NCI-H2196 treated with DMSO at 0.1 percent for 48 hours (cell line): Measurements from ENCODE around the gene HOXD12.

ENCODE experiments used
- DNase-seq: peaks from one replicate; lab custom pipeline; 2025; ENCODE audit not compliant: unreplicated experiment; lab: John Stamatoyannopoulos, UW

The HOXD12 gene

DNA sequence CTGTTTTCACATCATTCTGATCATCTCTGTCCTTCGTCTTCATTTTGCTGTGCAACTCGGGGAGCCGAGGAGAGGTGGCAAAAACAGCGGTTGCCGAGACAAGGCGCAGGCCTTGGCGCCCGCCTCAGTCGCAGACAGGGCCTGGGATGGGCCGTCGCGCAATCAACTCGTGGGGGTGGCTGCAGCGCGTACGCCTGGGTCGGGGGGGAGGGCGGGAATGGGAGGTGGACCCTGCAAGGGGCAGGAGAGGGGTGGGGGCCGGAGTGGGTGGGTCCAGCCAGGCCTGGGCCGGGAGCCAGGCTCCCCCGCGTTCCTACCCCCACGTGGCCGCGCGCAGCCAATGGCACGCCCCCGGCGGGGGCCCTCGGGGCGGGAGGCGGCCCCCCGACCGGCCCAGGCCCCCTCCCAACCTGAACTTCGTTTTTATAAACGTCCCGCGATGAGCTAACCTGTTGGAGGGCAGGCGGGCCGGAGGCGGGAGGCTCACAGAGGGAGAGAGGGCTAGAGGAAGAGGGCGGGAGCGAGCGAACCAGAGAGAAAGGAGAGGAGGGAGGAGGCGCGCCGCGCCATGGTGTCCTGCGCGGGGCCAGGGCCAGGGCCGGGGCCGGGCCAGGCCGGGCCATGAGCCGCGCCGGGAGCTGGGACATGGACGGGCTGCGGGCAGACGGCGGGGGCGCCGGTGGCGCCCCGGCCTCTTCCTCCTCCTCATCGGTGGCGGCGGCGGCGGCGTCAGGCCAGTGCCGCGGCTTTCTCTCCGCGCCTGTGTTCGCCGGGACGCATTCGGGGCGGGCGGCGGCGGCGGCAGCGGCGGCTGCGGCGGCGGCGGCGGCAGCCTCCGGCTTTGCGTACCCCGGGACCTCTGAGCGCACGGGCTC is 7.1 kb upstream of the HOXD12 start, which contains the start of gene HOXD13:
Gene HOXD13, plus strand, starts transcription at position 452 of the 875 bp plus-strand sequence. Its CDS starts 170 bp downstream, at position 622.
- DNase-seq, result peak; percentile 41

DNA sequence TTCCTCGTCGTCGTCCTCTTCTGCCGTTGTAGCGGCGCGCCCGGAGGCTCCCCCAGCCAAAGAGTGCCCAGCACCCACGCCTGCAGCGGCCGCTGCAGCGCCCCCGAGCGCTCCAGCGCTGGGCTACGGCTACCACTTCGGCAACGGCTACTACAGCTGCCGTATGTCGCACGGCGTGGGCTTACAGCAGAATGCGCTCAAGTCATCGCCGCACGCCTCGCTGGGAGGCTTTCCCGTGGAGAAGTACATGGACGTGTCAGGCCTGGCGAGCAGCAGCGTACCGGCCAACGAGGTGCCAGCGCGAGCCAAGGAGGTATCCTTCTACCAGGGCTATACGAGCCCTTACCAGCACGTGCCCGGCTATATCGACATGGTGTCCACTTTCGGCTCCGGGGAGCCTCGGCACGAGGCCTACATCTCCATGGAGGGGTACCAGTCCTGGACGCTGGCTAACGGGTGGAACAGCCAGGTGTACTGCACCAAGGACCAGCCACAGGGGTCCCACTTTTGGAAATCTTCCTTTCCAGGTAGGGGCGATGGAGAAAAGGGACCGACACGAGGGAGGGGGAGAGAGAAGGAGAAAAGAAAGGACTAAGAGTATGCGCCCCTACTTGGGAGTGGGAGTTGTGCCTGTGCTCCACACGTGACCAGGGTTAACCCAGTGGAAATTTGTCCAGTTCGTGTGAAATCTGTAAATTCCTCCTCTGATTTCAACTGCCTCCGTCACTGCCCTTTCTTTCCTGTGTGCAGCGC is 6.3 kb upstream of the HOXD12 start:
- no peak for DNase-seq

DNA sequence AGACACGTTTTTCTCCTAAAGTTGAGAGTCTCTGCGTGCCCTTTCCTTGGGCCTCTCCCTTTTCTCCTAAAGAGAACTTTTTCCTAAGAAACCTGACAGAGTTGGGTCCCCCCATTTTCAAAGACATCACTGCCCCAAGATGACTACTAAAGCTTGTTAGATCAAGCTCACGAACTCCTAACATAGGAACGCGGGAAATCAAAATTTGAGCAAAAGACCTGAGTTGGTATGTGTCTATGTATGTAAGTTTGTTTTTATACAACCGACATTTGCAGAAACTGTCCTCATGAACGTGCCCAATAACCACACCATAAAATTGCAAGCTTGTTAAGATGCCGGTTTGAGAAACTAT is 5.7 kb upstream of the HOXD12 start:
- DNase-seq, result no peak

DNA sequence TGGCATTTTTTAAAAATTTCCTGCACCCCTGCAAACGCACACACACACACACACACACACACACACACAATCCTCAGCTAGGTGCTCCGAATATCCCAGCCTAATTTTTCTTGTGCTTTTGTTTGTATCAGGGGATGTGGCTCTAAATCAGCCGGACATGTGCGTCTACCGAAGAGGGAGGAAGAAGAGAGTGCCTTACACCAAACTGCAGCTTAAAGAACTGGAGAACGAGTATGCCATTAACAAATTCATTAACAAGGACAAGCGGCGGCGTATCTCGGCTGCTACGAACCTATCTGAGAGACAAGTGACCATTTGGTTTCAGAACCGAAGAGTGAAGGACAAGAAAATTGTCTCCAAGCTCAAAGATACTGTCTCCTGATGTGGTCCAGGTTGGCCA is 5.2 kb upstream of the HOXD12 start:
- no peak for DNase-seq

DNA sequence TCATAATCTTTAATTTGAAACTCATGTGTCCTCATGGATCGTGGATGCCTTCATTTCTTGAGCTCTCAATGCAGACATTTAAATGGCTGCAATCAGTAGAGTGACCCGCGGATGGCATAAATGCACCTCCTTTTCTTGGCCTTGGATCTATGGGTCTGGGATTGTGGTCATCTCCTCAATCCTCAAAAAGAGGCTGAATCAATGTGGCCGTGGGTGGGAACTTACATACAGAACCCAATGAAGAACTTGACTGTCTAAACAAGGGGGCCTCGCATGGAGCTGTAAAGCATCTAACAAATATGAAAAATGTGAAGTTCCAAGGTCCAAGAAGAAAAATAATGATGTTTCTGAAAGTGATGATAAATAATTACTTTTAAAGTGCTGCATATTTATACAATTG is 4.2 kb upstream of the HOXD12 start:
- no peak for DNase-seq

DNA sequence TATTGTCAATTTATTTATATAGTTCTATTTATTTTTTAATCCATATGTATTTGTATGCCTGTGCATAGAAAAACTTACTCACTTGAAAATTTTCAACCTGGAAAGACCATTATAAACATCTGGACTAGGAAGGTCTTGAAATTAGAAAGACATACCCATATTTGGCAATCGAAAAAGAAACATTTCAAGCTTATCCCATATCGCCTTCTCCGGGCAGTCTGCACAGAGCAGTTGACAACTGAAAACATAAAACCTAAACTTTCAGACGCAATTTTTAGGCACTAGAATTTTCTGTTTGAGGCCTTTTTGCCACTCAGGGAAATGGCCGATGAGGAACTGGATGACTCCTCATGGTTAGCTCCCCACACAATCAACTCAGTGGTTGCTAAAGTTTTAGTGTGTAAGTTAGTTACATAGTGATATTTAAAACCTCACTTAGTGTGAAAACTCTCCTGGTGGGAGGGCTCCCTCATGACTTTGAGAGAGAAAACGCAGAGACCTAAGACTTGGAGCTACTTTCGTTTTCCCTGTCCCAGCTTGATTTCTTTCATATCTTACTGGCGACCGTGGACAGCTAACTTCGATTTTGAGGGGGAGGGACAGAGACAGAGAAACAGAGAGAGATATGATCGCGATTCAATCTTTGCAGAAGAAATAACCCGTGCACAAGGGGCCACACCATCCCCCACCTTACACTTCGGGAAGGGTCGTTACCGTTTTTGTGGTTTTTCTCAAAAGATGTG is 3.2 kb upstream of the HOXD12 start:
- DNase-seq, result peak; percentile 6

DNA sequence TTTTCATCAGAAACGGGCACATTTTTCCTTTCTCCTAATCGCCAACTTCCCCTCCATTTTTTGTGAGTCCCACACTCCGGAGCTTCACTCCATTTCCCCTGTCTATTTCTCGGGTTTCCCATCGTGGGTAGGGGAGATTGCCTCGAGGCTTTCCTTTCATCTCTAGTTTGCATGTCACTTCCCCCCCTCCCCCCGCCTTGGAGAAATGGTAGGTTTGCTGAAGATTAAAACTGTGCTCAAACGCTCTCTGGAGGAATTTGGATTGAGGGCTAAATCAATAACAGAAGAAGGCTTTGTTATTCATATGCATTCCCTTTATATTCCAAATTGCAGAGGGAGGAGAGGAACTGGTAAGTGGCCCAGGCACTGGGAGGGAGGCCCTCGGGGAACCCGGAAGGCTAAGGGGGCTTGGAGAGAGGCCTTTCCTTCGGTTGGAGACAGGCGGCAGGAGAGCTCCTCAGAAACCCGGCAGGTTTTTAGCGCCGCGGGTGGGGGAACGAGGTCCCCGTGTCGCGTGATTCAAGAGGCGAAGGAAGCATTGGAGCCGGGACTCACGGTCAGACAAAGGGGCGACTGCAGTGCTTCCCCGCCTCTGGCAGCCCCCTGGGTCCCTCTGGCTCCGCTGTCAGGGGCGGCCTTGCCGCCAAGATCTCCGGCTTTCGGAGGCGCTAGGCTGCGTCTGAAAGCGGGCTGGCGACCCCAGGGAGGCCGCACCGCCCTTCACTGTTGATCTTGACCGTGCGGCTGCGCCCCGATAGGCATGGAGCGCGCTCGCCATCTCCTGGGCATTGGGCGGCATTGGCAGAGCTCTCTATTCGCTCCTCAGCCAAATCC is 2.4 kb upstream of the HOXD12 start:
- peak; percentile 80 for DNase-seq

DNA sequence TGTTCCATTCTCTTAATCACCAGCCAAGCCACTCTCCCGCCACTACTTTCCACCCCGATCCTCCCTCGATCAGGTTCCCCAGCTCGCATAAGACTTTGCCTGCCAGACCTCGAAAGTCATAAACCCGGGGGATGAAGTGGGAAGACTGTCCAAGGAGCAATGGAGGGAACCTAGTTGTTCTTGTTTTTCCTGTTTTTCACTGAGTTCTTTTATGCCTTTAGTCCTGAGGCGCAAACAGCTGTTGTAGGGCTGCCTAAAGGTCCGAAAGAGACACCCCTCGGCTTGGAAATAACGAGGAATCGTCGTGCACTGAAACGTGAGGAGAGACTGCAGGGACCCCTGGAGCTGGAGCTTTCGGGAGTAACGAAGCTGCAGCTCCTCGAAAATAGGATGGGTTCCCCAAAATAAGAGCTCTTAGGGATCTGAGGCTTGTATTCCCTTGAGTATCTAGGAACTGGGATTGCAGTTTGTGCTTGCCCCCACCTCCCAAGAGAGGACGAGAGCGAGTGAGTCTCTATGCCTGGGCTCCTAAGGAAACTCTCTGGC is 1.7 kb upstream of the HOXD12 start:
- no peak for DNase-seq

DNA sequence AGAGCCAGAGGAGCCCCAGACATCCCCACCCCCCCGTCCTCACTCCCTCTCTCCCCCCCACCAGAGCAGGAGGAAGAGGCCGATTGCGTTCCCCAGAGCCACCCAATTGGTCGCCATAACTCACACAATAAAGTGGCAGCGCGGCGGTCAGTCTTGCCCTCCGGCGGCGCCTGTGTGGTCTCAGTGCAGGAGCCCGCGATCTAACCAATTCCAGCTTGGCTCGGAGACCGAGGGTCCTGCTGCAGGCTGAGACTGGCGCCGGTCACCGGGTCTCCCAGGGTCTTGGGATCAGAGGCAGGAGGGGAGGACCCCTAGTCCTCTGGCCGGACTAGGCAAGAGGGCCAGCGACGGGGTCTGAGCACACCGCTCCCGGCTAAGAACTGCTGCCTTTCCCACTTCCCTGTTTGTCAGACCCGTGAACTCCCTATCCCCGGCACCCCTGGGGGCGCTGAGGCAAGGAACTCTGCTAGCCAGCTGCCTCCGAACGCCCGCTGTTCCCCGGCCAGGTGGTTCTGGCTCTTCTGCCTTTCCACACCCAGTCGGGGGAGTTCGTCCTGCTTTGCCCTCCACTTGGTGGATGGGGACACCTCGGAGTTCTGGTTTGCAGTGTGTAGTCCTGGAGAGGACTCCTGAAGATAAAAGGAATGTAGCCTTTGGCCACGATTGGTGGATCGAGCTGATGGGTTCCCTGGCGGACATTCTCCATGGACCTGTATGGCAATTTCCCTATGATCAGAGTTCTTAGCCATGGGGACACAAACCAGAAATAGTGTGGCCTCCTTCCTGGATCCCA is 1.0 kb upstream of the HOXD12 start:
- no peak for DNase-seq

DNA sequence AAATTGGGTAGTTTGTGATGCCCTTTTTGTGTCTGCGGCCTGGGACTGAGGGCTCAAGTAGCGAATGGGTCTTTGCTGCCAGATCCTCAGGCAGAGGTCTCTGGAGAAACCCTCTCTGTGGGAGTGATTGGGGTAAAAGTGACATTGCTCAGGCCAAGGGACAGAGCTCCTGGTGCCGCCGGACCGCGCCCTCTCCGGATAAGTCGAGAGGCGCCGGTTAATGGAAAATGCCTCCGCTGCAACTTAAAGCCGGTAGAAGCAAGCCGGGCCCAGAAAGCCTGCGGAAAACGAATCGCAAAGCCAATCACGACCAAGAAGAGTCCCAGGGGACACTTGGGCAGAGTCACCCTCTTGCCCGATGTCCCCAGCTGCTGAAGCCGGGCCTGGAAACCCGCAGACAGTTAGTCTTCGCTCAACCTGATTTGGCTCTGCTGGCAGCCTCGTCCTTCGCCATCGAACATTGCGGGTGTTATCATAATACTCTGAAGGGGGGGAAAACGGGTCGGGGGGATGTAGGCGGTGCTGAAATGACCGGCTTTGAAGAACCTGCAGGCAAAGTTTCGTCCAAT is 352 bp upstream of the HOXD12 start:
- no peak for DNase-seq

DNA sequence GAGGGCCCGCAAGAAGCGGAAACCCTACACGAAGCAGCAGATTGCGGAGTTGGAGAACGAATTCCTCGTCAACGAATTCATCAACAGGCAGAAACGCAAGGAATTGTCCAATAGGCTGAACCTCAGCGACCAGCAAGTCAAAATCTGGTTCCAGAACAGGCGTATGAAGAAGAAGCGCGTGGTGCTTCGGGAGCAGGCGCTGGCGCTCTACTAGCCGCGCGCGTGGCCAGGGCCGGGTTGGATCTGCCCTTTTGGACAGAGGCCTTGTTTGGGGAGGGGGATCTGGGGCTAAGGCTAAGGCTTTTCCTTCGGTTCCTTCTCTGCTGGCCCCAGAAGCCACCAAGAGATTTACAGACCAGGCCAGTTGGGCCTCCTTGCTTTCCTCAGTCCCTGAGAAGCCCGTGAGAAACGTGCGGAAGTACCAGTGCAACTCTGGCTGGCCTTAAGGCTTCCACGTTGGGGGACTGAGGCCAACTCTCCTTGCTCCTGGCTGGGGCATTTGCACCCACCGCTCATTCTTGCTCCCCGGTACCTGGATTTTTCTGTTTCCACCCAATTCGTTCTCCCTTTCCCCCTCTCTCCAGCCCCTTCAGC is 1.0 kb downstream of the HOXD12 start:
- DNase-seq, result no peak

DNA sequence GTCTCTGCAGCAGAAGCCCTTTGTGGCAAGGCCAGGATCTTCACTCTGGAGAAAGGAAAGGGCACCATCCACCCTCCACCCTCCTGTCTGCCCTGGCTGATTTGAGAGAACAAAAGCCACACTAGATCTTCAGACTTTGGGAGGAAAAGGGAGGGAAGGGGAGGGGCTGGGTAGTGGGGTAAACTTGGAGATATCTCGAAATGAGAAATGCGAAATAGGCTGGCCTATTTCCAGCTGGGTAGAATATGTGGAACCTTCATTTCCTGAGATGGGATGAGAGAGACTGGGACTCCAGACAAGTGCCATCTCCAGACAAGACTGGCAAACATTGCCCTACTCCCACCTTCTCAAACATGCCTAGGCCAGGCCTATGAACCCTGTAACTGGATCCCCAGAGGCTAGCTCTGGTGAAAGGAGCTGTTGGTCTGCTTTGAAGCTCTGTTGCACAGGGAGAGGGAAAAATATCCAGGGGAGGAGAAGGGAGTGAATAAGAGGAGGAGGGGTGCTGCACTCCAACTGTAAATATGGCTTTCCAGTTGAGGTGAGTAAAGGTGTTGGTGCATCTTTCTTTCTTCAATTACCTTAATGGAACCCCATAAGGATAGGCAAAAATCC is 1.7 kb downstream of the HOXD12 start:
- DNase-seq, result peak; percentile 34

DNA sequence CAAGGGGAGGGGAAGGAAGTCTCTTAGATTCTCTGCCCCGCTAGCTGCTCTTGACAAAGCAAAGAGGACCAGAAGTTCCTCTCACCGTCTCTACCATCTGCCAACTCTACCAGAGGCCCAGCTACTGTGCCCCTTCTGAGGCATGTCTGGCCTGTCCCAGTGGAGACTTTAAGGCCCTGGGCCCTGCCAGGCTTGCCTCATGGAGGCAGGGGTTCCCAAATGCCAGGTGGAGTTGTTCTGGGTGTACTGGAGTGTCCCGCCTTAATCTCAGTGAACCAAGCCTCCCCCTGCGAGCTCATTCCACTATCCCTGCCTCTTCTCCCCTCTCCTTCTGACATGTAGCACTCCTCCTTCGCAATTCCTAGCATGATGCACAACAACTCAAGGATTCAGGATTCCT is 2.2 kb downstream of the HOXD12 start:
- no peak for DNase-seq

DNA sequence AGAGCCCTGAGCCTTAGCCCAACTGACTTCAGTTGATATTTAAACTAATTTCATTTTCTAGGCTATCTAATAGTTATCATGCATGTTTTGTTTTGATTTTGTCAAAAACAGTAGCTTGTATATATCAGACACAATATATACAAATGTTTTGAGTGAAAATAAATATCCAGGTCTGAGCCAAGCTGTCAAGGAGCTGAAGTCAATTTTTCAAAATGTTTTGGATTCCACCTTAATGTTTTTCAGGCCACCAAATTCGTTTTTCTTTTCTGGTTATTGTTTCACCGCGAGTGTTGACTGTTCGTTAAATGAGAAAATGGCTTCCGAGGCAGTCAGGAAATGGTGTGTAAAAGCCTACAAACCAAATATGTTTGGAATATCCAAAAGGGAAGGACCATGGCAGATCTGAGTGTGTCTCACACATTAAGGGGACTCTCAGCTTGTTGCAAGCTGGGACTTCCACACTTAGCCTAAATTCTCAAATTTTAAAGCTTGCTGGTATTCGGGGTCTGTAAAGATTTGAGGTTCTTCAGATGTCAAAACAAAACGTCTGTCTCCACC is 2.8 kb downstream of the HOXD12 start:
- DNase-seq, result no peak

DNA sequence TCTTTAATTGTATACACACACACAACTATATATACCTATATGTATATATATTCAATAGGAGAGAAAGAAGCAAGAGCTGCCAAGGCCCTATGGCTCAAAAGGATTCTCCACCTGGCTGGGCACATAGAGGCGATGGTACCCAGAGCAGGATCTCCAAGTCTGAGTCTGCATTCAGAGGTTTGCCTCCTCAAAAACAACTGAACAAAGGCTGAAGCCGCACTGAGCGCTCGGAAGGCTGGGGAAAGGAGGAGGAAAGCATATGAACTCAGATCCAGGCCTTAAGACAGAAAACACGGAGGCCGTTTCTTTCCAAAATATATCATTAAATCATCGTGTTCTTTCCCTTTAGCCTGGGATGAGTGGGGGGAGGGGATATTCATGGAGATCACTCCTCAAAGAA is 3.6 kb downstream of the HOXD12 start:
- DNase-seq, result no peak

DNA sequence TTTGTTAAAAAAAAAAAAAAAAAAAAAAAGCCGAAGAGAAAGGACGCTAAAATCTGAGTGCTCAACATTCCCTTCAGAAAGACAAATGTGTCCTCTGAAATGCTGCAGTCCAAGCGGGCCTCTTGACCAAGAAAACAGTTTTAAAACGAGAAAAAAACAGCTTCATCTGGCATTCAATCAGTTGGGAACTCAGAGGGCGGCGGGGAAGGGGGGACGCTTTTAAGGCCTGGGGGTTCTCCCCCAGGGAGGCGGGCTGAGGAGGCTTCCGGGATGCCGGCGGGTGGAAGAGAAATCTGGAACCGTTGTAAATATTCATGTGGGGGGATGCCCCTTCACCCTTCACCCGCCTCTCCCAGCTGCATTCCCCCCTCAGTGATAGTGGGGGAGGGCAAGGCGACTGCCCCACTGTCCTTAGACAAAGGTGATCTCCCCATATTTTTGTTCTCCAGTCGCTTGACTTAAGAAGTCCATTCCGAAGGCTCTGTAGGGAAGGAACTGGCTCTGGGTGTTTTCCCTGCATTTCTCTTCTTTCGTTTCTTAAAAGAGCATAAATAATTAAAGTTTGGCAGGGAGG is 4.2 kb downstream of the HOXD12 start:
- DNase-seq, result no peak

DNA sequence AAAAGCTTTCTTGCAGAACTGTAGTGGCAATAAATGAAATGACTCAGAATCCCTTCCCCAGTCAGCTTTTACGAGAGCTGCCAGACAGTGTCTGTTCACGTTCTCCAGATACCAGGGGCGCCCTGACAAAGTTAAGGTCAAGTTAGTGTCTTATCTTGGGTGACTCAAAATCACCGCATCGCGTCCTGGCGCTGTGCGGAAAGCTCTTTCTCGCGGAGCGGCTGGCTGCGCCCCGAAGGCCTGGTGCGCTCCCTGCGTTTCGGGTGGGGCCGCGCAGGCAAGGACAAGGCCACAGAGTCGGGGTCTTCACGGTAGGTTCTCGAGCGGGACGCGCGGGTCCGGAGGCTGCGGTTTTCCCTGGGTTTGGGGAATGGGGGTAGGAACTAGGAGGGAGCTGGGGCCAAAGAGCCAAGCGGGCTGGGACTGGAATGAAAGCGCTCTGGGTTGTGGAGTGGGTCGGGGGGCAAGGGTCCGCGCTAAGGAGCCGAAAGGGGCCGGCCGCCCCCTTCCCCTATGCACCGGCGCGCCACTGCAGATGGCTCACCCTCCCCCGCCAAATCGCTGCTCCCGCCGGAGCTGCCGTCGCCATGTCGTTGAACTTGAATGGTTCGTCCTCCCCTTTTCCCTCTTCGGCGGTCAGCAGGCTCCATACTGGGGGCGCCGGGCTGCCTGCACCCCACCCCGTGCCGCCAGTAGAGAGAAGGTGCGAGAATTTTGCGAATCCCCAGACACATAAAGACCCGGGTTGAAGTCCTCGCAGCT is 4.9 kb downstream of the HOXD12 start:
- DNase-seq, result no peak
